HuH-7.5 (cell line): ENCODE results near the gene ADM2.
"Not testable (repeated sequence)": the region's sequence is repeated elsewhere in the genome, so short reads cannot be mapped to it uniquely, and the experiment has no call there.

Experiments used
- DNase-seq: peaks from one replicate; pipeline ENCODE4 v3.0.0; 2011; ENCODE audit warnings: low spot score

Gene ADM2, protein sequence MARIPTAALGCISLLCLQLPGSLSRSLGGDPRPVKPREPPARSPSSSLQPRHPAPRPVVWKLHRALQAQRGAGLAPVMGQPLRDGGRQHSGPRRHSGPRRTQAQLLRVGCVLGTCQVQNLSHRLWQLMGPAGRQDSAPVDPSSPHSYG

DNA sequence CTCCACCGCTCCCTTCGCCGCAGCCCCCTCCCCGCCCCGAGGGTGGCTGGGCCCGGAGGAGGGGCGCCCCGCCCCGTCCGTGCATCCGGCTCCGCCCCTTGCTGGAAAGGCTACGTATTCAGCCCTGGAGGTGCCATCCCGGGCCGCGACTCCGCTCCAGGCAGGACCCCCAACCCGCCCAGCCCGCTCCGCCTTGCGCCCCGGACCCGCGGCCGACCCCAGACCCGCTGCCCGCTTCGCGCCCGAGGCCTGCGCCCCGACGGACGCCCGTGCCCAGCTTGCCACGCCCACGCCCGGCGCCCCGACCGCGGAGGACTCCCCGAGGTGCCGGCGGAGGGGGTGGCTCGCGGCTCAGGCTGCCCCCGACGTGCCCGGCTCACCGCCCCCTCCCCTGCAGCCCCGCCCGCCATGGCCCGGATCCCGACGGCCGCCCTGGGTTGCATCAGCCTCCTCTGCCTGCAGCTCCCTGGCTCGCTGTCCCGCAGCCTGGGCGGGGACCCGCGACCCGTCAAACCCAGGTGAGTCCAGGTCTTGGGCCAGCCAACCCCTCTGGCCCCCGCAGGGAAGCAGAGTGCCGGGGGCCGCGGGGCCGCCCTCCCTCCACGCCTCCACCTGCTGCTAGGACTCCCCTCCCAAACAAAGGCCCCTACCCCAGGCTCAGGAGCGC lies at the start of gene ADM2:
ADM2 (plus strand) TSS at position 104 of the 667 bp plus-strand sequence; CDS start at position 409, 305 bp downstream.
- DNase-seq: peak; percentile 94

DNA sequence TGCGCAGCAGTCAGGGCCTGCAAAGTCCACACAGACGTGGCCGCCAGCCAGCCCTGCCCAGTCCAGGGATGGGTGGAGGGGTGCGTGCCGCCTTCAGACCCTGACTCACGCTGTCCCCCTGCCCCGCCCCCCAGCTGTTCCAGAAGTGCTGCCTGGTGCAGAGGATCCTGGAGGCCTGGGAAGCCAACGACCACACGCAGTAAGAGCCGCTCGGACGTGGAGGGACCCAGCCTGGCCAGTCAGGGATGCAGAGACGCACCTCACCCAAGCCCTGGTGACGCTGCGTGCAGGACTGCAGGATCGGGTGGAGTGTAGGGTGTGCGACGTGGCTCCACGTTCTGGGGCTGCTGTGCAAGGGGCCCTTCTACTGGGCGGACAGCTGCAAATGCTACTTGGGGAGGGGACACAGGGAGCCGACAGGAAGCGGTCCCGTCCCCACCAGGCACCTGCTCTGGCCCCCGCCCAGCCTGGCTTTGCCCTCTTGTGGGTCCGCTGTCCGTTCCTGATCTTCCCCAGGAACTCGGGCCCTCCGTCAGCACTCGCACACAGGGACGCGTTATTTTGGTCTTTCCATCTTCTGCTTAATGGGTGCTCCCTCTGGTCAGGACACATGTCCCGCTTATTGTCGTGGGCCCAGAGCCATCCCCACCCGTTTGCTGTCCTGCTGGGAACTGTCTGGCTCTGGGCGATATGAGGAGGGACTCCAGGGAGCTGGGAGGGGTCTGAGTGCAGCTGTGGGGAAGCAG lies 49.0 kb upstream of the ADM2 start:
- DNase-seq: no peak

DNA sequence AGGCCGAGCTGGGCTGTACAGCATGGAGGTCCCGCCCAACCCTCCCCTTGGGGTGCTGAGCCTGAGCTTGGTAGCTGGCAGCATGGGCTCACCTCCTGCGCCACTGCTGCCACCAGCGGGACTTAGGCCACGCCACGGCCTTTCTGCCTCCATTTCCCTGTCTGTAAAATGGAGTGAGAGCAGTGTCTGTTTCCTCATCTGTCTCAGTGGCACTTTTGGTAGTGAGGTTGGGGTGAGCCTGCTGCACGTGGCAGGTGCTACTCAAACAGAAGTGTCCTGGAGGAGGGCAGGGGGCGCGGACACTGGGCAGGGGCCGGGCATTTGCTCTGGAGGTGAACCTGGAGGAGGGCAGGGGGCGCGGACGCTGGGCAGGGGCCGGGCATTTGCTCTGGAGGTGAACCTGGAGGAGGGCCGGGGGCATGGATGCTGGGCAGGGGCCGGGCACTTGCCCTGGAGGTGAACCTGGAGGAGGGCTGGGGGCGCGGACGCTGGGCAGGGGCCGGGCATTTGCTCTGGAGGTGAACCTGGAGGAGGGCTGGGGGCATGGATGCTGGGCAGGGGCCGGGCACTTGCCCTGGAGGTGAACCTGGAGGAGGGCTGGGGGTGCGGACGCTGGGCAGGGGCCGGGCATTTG lies 48.3 kb upstream of the ADM2 start:
- not testable (repeated sequence) for DNase-seq

DNA sequence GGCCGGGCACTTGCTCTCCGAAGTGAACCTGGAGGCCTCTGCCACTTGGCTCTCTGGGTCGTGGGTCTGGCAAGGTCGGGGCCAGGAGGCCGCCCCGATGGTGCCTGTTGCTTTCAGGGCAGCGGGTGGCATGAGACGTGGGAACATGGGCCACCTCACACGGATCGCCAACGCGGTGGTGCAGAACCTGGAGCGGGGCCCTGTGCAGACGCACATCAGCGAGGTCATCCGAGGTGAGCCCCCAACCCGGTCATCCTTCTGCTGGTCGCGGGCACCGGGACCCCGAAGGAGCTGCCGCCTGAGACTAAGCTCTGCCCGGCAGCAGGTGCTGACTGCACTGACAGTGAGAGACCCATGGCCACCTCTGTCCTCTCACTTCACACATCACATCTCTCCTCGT lies 46.5 kb upstream of the ADM2 start:
- no peak for DNase-seq

DNA sequence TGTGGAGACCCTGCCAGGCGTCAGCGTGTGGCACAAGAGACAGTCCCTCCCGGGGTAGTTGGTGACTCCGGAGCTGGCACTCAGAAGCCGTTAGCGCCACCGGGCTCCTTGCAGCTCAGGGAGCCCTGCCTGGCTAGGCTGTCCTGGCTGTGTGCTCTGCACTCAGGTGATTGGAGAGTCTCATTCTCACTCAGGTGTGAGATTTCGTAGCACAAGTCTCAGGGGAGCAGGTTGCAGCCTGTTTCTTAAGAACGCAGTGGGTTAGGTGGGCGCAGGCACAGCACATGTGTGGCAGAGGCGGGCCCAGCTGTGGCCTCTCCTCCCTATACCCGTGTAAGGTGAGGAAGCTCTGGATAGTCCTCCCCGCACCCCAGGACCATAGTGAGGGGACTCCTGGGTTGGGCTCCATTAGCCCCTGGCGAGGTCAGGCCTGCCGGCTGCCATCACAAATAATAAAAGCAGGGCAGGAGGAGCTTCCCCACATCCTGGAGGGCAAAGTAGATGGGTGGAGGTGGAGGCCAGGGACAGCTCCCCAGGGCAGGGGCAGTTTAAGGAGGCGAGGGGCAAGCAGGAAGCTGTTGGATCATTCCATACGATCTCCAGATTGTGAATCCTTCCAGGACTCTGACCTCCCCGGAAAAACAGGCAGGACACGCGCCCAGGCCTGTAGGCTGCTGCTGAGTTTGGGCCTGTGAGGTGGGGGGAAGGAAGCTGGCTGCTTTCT lies 45.9 kb upstream of the ADM2 start:
- no peak for DNase-seq

DNA sequence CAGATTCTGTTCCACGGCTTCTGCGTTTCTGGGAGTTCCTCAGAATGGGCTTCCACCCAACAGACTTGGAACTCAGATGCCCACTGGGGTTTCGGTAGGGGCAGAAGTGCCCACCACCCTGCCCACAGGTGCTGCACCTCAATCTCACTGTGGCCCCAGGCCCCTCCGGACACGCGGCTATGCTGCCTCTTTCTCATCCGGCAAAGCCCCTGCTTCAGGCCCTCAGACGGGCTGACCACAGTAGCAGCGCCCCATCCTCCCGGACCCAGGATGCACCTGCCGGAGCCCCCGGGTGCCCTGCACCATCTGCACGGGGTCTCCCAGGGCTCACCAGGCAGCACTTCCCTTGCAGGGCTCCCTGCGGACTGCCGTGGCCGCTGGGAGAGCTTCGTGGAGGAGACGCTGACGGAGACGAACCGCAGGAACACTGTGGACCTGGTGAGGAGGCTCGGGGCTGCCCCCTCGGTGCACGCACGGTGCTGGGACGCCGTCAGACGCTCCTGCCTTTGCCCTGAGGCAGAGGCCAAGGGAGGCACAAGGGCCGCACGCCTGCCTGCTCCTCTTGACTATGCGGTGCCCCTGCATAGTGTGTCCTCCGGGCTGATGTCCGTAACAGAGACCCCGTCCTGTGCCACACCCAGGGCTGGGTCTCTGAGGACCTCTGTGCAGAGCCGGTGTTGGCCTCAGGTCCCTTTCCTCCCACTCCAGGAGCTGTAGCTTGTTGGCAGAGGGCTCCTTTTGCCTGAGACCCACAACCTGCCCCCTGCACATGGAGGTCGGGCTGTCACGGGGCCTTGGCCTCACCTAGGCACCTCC lies 45.1 kb upstream of the ADM2 start:
- DNase-seq: no peak

DNA sequence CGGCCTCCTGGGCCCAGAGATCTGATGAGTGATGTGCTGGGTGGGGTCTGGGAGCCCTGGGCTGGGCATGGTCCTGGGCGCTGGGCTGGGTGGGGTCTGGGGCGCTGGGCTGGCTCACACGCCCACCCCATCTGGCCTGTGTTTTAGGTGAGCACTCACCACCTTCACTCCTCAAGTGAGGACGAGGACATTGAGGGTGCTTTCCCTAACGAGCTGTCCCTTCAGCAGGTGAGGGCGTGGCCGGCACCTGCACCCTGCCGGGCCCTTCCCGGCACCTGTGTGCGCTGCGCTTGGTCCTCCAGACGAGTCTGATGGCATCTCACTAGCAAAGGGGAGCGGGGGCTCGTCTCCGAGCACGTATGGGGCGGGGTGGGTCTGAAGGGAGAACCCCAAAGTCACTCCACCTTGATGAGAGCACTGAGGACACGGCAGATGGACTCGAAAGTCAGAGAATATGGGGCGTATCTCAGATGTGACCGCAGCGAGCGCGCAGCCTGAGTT lies 44.5 kb upstream of the ADM2 start:
- DNase-seq: no peak

DNA sequence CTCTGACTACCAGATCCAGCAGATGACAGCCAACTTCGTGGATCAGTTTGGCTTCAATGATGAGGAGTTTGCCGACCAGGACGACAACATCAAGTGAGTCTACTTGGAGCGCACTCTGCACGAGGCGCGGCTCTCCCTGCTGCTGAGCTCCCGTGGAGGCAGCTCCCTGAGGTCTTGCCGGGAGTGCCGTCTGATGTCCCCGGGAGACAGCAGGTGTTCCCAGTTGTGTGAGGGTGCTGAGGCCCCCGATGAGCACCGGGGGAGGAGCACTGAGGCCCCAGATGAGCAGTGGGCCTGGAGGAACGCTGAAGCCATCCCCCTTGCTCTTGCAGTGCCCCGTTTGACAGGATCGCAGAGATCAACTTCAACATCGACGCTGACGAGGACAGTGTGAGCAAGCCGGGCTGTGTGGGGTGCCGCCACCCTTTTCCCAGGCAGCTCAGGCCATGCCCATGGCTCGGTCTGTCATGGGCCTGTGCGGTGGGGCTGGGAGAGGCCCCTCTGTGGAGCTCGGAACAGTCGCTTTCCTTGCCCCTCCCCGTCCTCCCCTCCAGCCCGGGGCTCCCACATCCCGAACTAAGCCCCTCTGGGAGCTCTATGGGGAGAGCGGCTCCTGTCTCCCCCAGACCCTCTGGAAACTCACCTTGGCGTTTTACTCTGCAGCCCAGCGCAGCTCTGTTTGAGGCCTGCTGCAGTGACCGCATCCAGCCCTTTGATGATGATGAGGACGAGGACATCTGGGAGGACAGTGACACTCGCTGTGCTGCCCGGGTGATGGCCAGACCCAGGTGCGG lies 43.6 kb upstream of the ADM2 start:
- DNase-seq: no peak

DNA sequence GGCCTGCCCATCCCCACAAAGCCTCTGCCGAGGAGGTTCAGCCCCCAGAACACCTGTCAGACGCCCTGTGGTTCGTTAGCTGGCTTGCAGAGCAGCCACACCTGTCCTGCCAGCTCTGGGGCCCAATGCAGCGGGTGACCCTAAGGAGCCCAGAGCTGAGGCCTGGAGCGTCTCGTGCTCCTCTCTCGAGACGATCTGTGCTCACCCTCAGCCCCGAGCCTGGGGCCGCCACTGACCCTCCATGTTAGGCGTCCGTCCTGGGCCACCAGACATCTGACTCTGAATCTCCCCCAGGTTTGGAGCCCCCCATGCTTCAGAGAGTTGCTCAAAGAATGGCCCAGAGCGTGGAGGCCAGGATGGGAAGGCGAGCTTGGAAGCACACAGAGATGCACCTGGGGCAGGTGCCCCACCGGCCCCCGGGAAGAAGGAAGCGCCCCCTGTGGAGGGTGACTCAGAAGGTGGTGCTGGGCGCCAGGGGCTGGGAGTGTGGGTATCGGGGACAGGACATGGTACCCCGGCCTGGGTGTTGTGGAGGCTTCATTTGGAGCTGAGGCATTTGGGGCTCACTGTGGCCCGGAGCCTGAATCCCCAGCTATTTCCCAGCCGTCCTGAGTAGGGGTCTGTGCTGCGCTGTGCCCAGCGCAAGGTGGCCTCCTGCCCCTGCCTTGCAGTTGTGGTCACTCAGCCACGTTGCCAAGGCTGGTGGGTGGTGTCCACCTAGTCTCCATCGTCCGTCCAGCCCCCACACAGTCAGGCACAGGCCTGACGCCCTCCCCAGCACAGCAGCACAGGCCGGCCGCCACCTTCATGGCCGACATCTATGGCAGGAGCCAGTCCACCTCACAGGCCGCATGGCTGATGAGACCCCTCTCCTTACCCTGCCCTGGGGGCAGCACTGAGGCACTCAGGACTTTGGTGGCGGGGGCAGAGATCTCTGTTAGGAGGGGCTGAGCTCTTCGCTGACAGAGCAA lies 42.8 kb upstream of the ADM2 start:
- DNase-seq: no peak

DNA sequence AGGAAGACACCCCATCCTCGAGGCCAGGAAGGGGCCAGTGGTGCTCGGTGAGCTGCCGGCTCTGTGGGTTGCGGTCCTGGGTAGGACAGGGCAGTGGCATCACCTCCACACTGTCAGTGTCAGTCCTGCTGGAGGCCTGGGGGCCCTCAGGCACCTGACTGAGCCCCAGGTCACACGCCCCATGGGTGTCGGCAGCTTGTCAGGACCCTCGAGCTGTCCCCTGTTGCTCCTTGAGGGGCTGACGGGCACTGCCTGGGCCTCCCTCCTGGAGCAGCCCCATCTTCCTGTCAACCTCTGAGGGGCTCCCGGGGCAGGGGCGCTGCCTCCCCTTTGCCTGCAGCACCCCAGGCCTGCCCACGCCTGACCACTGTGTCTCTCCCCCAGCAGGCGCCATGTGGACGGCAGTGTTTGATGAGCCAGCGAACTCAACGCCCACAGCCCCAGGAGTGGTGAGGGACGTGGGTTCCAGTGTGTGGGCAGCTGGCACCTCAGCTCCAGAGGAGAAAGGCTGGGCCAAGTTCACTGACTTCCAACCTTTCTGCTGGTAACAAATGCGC lies 42.0 kb upstream of the ADM2 start:
- no peak for DNase-seq

DNA sequence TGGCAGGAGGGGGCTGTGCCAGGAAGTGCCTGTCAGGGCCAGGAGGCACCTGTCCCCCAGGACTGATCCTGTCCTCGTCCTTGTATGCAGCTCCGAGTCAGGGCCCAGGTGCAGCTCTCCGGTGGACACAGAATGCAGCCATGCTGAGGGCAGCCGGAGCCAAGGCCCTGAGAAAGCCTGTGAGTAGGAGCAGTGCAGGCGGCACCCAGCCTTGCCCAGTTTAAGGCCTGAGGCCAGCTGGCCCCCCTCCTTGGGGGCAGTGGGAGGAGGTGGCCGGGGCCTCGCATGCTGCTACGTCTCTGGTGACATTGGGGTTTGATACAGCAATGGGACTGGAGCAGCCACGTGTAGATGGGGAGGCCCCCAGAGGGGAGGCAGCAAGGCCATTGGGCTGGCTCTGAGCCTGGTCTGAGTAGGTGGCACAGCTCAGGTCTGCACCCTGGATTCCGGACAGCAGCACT lies 41.4 kb upstream of the ADM2 start:
- DNase-seq: no peak

DNA sequence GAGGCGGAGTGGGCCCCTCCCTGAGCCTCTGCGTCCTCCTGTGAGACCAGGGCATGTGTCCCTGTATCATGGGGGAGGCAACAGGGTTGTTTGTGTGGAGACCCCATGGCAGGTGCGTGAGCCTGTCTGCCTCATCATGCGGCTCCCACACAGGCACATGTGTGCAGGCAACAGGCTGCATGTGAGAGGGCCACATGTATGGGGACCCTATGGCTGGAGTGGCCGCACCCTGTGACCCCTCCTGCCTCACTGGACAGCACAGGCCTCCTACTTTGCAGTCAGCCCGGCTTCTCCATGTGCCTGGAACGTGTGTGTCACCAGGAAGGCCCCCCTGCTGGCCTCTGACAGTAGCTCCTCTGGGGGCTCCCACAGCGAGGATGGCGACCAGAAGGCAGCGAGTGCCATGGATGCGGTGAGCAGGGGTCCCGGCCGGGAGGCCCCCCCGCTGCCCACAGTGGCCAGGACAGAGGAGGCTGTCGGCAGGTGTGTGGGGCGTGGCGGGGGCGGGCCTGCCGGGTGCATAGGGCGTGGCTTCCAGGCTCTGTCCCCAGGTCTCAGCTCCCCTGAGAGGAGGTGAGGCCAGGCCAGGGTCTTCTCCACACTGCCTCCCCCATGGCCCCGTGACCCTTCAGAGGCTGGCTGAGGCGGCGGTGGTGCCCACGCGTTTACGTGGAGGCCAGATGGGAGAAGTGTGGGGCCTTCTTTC lies 40.6 kb upstream of the ADM2 start:
- no peak for DNase-seq

DNA sequence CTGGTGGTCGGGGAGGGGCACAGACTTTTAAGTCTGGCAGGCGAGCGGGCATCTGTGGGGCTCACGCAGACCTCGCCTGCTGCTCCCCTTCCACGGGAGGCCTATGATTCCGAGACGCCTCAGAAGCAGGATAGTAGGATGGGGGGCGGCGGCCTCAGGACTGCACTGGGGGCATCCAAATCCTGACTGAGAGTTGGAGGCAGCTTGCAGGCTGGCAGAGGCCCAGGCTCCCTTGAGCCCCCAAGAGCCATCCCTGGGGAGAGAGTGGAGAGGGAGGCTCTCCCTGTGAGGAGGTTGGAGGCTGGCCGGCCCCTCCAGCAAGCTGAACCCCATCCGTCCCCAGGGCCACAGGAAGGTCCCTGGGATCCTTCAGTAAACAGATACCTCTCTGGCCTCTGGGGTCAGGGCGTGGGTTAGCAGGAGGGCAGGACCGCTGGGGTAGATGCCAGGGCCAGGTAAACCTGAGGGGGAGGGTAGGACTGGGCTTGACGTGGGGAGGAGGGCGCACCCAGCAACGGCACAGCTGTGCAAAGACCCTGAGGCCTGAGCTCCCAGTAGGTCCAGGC lies 39.8 kb upstream of the ADM2 start:
- no peak for DNase-seq

DNA sequence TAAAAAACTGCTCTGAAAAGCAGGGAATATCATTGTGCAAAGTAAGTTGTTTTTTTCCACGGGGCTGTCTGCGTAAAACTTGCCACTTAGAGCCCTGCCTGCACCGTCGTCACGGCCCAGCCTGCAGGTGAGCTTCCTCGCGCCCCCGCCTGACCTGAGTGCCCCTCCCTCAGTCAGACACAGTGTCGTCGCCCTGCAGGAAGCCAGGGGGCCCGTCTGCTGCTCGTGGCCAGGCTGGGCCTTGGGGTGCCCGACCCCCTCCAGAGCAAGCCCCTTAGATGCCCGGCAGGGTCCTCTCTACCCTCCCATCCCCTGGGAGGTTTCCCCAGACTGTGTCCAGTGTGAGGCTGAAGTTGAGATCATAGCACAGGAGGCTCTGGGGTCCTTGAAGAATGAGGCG lies 38.1 kb upstream of the ADM2 start:
- no peak for DNase-seq

DNA sequence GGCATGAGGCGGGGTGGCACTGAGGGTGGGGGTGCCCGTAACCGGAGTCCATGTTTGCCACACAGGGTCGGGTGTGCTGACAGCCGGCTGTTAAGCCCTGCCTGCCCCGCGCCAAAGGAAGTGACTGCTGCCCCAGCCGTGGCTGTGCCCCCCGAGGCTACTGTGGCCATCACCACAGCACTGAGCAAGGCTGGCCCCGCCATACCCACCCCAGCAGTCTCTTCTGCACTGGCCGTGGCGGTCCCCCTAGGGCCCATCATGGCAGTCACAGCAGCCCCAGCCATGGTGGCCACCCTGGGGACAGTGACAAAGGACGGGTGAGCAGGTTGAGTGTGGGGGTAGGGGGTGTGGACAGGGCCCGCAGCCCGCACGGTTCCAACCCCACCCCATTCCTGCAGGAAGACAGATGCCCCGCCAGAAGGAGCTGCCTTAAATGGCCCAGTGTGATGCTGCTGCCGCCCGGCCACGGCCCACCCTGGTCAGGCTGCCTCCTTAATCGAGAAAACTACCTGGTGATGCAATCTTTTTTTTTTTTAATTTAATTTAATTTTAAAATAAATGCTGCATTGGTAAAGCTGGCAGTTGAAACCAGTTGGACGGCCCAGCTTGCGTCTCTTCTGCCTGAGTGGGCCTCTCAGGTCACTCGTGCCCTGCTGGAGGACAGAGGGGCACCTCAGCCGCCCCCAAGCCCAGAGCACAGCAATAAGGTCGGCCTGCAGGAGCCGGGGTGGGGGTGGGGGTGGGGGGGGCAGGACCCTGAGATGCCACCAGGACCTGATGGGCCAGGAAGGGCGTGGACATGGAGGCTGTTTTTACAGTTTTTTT lies 37.3 kb upstream of the ADM2 start:
- DNase-seq: no peak

DNA sequence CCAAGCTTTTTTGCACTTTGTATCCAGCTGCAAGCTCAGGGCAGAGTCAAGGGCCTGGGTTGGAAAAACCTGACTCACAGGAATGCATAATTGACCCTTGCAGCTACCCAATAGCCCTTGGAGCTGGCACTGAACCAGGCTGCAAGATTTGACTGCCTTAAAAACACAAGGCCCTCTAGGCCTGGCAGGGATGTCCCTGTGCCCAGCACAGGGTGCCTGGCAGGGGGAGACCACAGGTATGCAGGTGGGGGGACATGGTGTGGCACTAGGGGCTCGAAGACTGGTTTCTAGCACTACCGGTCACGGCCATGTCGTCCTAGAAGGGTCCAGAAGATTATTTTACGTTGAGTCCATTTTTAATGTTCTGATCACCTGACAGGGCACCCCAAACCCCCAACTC lies 36.7 kb upstream of the ADM2 start:
- no peak for DNase-seq
